GM19455 (cell line): Measurements from ENCODE around the gene PLEKHA5.
A peak's percentile ranks its signal among the peaks of the same experiment; 100 is the strongest.

ENCODE experiments used
- ATAC-seq: cut with Tn5 transposase; IDR thresholded peaks from one replicate; pipeline ENCODE4 v1.9.1; 2021; ENCODE audit not compliant: unreplicated experiment

Gene PLEKHA5

GRCh38 chr12:19127270-19127669 lies 2.3 kb upstream of the PLEKHA5 start:
- ATAC-seq = no peak

- no peak for ATAC-seq
Observed at GRCh38 chr12:19128485-19128884, 1.0 kb upstream of the PLEKHA5 start.

- ATAC-seq = no peak
Observed at GRCh38 chr12:19129122-19129485, 429 bp upstream of the PLEKHA5 start.

- peak; percentile 29 for ATAC-seq
Observed at GRCh38 chr12:19130224-19131024, 891 bp downstream of the PLEKHA5 start.

GRCh38 chr12:19131025-19131444 lies 1.5 kb downstream of the PLEKHA5 start:
- ATAC-seq = no peak

GRCh38 chr12:19138551-19138950 lies 9.0 kb downstream of the PLEKHA5 start:
- ATAC-seq = no peak

GRCh38 chr12:19138956-19139355 lies 9.4 kb downstream of the PLEKHA5 start:
- ATAC-seq = no peak

- ATAC-seq = no peak
Observed at GRCh38 chr12:19139615-19140194, 10.2 kb downstream of the PLEKHA5 start.

- no peak for ATAC-seq
Observed at GRCh38 chr12:19140381-19141236, 11.1 kb downstream of the PLEKHA5 start.

- no peak for ATAC-seq
Observed at GRCh38 chr12:19142499-19142898, 13.0 kb downstream of the PLEKHA5 start.

GRCh38 chr12:19144287-19144686 lies 14.8 kb downstream of the PLEKHA5 start:
- ATAC-seq = no peak

GRCh38 chr12:19144985-19145384 lies 15.5 kb downstream of the PLEKHA5 start:
- ATAC-seq = no peak

GRCh38 chr12:19148860-19149259 lies 19.3 kb downstream of the PLEKHA5 start:
- ATAC-seq = no peak

- ATAC-seq = no peak
Observed at GRCh38 chr12:19150273-19150900, 20.9 kb downstream of the PLEKHA5 start.

GRCh38 chr12:19151298-19151697 lies 21.8 kb downstream of the PLEKHA5 start:
- no peak for ATAC-seq

- no peak for ATAC-seq
Observed at GRCh38 chr12:19153396-19153795, 23.9 kb downstream of the PLEKHA5 start.

GRCh38 chr12:19154686-19155085 lies 25.2 kb downstream of the PLEKHA5 start:
- no peak for ATAC-seq

- no peak for ATAC-seq
Observed at GRCh38 chr12:19155981-19156734, 26.6 kb downstream of the PLEKHA5 start.

- ATAC-seq = no peak
Observed at GRCh38 chr12:19158923-19159322, 29.4 kb downstream of the PLEKHA5 start.

- ATAC-seq = no peak
Observed at GRCh38 chr12:19161216-19161615, 31.7 kb downstream of the PLEKHA5 start.

- no peak for ATAC-seq
Observed at GRCh38 chr12:19165451-19165850, 35.9 kb downstream of the PLEKHA5 start.
